HG02571 (cell line): ENCODE data around the gene GRK3.

Experiments used
- ATAC-seq: cut with Tn5 transposase; IDR thresholded peaks from one replicate; pipeline ENCODE4 v1.9.1; 2021; ENCODE audit warnings: mild to moderate bottlenecking, moderate library complexity; ENCODE audit not compliant: unreplicated experiment

GRK3 gene

DNA sequence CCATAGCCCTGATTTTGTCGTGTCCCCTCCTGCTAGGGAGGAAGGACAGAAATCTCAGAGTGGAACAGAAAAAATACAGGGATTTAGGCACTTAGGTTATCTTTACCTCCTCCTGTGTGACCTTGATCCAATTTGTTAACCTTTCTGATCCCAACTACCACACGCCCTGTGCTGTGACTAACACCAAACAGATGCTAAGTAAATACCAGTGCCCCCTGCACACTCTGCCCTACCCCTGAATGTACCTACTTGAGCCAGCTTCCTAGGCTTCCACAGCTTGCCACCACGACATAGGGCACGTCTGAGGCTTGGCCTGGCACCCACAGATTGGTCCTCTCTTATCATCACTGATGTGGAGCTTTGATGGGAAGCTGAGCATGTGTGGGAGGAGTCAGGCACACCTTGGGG lies 186.7 kb downstream of the GRK3 start:
- no peak for ATAC-seq

DNA sequence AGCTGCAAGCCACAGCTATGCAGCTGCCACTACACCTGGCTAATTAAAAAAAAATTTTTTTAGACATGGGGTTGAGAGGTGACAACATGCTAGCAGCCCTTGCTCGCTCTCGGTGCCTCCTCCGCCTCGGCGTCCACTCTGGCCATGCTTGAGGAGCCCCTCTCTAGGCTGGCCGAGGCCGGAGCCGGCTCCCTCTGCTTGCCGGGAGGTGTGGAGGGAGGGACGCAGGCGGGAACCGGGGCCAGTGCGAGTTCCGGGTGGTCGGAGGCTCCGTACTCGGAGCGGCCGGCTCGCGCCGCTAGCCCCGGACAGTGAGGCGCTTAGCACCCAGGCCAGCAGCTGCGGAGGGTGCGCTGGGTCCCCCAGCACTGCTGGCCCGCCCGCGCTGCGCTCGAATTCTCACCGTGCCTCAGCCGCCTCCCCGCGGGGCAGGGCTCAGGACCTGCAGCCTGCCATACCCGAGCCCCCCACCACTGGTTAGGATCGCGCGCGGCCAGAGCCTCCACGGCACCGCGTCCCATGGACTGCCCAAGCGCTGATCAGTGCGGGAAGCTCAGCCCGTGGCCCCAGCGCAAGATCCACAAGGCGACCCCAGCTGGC lies 188.2 kb downstream of the GRK3 start:
- no peak for ATAC-seq

DNA sequence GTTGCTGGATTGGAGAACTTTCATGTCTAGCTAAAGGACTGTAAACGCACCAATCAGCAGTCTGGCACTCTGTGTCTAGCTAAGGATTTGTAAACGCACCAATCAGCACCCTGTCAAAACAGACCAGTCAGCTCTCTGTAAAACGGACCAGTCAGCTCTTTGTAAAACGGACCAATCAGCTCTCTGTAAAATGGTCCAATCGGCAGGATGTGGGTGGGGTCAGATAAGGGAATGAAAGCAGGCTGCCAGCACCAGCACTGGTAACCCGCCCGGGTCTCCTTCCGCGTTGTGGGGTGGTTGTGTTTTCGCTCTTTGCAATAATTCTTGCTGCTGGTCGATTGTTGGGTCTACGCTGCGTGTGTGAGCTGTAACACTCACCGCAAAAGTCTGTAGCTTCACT lies 188.8 kb downstream of the GRK3 start:
- no peak for ATAC-seq

DNA sequence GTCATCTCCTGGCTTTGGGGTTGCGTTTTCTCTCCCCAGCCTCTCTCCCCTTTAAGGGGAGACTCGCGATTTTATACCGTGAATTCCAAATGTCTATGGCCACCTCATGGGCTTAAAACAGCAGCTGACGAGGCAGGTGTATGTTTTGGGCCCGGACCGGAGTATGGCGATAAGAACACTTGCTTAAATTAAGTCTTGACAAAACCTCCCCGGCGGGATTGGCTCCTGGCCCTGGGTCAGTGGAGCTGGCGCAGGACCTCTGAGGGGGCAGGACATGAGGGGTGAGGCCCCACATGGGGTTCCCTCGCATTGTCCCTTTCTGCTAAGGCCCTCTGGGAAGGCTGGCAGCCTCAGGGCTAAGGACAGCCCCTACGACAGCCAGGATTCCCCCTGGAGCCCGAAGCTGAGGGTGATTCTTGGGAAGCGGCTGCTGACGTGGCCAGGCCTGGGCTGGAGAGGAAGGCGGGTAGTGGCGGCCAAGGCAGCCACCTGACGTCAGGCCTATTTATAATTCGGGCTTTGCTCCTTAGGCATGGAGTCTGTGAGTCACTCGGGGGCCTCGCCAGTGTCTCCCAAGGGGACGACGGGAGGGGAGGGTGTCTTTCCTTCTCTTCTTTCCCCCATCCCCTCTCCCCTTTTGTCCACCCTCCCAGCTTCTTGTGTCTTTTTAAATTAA lies 190.2 kb downstream of the GRK3 start:
- no peak for ATAC-seq

DNA sequence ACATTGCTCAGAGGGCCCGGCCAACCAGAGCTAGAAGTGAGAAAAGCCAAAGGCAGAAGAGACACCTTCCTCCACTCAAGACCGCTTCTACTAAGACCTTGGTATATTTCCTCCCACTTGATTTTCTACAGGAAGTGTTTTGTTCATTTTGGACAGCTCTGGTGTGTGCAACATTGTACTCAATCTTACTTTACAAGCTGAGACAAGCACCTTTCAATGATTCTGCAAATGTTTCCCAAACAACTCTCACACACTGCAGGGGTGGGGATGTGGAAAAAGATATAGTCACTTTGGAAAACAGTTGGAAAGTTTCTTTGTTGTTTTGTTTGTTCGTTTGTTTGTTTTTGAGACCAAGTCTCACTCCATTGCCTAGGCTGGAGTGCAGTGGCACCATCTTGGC lies 193.2 kb downstream of the GRK3 start:
- no peak for ATAC-seq

DNA sequence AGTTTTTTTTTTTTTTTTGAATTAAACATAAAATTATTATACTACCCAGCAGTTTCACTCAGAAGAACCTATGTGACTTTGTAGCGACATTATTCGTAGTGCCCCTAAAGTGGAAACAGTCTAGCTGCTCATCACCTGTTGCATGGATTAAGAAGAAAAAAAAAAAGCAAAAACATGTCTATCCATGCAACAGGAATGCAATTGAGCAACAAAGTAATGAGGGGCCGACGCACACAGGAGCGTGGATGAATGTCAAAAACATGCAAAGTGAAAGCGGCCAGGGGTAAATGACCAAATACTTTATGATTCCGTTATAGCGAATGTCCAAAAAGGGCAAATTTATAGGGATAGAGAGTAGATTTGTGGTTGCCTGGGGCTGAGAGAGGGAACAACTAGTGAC lies 193.8 kb downstream of the GRK3 start:
- no peak for ATAC-seq

DNA sequence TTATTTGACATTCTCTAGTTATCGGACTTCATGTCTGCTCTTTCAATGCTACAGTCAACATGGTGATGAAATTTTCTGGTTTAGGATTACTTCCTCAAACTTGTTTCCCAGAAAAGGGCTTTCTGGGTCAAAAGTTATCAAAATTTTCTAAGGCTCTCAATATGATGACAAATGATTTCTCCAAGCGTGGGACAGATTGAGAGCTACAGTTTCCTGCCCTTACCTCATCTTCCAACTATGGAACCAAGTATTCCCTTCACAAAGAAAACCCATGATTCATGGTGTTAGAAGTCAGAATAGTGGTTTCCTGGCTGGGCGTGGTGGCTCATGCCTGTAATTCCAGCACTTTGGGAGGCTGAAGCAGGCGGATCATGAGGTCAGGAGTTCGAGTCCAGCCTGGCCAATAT lies 195.4 kb downstream of the GRK3 start:
- no peak for ATAC-seq

DNA sequence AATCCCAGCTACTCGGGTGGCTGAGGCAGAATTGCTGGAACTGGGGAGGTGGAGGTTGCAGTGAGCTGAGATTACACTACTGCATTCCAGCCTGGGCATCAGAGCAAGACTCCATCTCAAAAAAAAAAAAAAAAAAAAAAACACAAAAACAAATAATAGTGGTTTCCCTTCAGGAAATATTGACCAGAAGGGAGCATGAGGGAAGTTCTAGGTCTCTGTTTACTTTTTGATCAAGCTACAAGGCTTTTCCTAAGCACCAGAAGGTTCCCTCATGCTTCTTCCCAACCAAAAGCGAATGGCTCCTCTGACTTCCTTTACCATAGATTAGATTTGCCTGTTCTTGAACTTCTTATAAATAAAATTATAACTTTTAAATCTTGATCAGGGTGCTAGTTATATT lies 195.8 kb downstream of the GRK3 start:
- no peak for ATAC-seq

DNA sequence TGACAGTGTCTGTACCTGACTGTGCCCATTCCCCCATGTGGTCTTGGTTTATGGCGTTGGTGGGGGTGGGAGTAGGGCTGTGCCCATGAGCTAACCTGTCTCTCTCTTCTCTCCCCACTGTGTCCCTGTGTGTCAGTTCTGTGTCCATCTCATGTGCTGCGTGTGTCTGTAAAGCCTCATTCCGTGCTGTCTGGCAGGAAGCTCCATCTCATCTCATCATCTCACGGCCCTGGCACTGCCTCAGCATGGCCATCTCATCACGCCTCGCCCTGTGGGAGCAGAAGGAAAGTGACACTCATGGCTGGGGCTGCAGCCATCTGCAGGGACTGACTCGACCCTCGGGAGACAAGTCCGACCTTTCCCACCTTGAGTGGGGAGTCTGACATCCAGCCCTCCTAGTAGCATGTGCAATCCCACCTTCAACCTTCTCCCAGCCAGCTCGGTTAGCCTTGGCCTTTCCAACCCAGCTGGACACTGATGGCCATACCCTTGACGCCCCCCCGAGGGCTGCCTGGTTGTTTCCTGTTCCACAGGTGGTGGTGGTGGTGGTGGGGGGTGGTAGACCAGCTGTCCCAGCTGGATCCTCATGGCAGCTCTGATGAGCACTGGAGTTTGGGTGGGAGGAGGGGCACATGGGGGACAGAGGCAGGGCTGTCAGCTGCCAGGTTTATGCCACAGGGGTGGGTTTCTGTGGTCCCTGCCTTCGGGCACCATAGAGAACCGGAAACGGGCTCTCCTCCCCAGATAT lies 196.5 kb downstream of the GRK3 start:
- ATAC-seq: no peak

DNA sequence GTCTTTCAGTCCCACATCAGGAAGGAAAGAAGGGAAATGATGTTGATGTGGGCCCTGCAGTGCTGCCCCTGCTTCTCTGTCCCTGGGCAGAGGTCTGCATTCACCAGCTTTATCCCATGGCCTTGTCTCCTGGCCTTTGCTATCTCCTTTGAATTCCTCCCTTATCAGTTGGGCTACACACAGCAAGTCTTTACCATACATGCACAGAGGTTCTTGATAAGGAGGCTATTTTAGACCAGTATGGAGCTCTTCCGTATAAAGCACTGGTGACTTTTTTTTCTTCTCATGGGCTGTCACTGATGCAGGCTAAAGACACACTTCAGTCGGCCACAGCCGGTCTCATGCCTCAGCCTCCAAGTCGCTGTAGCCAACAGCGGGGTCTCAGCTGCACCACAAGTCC lies 197.7 kb downstream of the GRK3 start:
- ATAC-seq: no peak

DNA sequence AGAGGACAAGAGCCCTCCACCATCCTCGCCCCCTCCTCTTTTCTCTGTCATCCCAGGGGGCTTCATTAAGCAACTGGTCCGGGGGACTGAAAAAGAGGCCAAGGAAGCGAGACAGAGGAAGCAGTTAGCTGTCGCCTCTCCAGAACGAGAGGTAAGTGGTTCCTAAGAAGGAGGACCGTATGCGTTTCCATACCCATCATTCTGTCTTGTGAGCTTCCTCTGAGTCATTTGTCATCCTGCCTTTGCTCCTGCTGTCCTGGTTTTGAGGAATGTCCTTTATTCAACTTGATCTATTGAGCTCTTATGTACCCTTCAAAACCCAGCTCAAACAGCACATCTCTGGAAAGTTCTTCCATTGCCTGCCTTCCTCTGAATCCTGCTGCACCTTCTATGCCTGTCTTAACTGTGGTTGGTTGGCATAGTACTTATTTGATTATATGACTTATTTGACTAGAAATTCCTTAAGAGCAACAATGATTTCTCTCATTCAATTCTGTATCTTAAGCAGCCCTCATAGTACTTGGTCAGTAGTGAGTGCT lies 198.8 kb downstream of the GRK3 start:
- ATAC-seq: no peak

DNA sequence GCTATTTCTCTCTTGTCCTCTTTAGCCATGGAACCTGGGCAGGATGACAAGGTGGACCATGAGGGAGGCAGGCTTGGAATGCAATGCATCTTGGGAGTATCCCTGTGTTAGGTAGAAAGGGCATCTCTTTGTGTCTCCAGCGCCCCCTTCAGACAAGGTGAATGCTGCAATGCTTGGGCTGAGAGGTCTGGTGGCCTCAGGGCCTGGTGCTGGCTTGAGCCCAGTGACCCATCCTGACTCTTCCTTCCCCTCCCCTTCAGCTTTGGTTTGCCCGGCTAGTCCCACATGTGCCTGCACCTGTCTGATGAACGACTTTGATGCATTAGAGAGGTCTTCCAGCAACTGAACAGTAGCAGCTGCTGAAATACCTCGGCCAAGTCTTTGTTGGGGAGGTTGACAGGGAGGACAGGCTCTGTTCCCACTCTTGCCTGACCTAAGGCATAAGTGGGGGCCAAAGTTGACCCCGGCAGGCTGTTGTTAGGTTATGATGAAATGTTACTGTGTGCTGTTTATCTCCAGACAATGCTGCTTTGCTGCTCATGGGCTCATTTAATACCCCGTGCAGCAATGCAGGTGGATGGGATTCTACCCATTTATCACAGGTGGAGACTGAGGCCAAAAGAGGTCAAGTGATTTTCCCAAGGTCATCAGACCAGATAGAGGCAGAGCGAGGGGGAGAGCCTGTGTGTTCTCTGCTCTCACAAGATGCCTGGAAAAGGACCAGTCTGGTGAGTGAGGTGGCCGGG lies 200.0 kb downstream of the GRK3 start:
- no peak for ATAC-seq

DNA sequence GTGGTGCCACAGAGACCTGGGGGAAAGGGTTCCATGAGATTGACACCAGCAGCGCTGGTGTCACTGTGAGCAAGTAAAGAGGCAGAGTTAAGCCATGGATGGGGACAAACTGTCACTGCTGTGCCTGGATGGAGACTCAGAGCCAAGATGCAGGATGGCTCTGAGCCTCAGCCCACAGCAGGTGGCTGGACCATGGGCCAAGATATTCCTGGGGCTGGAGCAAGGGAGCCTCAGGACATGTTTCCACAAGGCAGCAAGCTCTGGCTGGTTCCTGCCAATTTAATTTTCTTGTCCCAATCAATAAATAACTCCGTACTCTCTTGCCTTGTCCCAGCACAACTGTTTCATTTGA lies 200.5 kb downstream of the GRK3 start:
- no peak for ATAC-seq

DNA sequence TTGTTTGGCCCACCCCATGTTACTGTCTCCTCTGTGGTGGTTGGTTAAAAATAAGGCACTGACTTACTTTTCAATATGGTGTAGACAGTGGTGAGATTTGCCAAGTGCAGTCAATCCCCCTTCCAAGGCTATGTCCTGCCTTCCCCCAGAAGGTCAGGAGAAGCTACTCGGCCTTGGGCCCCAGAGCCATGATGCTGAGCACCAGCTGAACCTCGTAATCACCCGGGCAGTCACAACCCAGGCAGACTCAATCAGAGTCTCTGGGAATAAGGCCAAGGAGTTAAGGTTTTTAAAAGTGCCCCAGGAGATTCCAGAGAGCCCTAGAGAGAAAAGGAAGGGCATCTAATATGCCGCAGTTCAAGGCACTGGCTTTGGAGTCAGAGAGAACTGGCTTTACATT lies 201.3 kb downstream of the GRK3 start:
- no peak for ATAC-seq

DNA sequence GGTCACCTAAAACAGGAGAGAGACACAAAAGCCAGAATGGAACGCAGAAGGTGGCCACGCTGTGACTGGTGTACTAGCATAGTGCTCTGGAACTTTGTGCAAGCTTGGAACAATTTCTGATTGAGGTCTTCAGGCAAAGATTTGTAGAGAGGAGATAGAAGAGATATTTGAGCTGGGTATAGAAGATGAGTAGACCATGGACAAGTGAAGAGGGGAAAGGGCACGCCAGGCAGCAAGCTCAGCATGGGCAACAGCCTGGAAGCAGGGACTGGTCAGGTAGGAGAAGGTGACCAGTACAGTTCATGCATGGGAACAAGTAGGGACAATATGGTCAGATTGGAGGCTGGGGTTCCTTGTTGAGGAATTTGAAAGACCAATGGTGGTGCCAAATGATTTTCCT lies 201.9 kb downstream of the GRK3 start:
- ATAC-seq: no peak

DNA sequence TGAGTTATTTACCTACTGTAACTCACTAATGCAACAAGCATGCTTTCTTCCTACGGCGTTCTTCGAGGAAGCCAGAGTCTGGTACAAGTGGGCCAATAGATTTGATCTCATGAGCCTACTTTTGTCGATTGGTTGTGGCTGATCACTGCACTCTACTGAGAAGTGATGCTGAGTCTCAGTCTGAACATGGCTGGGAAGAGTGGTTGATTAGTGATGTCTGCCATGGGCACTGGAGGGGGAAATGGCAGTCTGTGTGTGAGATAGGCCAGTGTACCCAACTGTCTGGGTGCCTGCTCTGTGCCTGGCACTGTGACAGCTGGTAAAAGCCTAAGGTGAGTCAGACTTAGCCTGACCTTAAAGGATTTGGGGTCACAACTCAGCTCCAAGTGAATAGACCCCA lies 205.9 kb downstream of the GRK3 start:
- no peak for ATAC-seq

DNA sequence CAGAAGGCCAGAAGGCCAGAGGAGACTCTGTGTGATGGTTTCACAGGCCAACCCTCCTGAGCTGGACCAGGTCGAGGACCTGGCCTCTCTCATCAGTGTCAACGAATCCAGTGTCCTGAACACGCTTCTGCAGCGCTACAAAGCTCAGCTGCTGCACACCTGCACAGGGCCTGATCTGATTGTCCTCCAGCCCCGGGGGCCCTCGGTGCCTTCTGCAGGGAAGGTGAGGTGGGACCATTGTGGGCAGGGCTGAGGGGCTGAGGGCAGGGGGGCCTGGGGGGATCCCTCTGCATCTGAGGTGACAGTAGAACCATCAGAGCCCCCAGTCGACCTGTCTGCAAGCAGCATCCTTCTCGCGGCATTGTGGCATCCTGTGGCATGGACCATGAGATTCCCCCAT lies 207.8 kb downstream of the GRK3 start:
- no peak for ATAC-seq

DNA sequence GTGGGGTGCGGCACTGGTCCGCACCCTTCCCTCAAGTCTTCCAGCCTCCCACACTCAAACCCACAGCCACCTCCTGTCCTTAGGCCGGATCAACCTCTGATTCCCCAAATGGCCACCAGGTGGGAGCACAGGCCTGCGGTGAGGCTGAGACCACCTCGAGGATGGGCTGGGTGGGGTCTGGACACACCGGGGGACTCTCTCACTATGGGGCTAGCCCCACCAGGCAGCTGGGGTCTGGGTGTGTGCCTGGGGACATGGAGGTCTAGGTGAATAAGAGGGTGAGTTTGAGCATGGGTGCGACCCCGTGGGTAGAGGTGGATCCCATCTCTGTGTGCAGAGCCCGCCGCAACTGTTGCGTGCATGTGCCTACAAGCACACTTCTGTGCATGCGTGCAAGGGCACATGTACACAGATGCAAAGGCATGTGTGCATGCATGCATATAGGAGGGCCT lies 210.1 kb downstream of the GRK3 start:
- no peak for ATAC-seq

DNA sequence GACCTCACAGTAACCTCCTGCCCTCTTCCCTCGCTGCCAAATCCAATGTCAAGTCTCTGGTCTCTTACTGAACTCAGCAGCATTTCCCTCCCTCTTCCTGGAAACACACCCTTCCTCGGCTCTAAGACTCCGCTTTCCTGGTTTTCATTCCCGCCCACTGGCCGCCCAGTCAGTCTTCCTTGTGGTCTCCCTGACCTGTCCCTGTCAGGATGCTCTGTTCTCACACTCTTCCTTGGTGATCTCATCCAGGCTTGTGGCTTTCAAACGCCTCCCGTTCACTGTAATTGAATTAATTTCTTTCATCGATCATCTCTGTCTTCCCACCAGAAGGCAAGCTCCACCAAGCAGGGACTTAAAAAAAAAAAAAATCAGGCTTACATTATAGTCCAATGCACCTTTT lies 211.1 kb downstream of the GRK3 start:
- ATAC-seq: no peak

DNA sequence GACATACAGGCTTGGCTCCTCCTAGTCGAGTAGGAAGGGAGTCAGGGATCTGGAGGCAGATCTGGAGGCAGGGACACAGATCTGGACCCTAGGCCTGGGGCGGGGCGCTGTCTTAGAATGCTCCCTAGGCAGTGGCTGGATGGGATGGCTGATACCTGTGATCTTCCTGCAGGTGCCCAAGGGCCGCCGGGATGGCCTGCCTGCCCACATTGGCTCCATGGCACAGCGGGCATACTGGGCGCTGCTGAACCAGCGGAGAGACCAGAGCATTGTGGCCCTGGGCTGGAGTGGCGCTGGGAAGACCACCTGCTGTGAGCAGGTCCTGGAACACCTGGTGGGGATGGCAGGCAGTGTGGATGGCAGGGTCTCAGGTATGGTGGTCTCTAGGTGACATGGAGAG lies 212.9 kb downstream of the GRK3 start:
- ATAC-seq: no peak

DNA sequence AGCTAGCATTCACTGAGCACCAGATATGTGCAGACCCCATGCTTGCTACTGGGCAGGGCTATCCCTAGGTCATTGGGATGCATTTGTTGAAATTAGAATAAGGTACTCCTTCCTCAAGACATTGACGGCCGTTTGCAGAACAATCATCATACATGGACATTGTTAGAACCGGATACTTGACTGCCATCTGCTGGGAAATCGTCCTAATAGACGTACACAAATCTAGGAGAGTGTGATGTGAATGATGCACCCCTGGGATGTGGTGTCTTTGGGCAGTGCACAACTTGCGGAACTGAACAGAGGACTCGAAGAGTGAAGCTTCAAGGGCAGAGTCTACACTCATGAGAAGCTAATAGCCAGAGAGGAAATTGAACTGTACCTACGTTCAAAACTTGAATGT lies 213.4 kb downstream of the GRK3 start:
- ATAC-seq: no peak
